ENCODE measurements around the gene SART3. TPM values are rescaled to one million over a fixed set of nuclear protein-coding genes. Genes with fewer than 3 reads are reported as not detected.

The SART3 gene
- total and polyA plus RNA-seq, 10 of the 15 experiments (the other 5 are each of a cell fraction or from before 2014, with no cell fraction given), result 8.8 to 179 (median 54.9) TPM

GRCh38 chr12:108523365-108523764 is 37.6 kb downstream of the SART3 start (continued):
- no peak for TF ChIP-seq NR2C1 (IDR thresholded peaks at IDR 0.05)

GRCh38 chr12:108519558-108519957 is 41.4 kb downstream of the SART3 start:
- in situ Hi-C loops (cut with MboI), result loop anchor here (25.0 kb wide), 1 partner anchor 832 kb away; the partner anchor contains the start of gene PWP1

More at GRCh38 chr12:108519558-108519957, 41.4 kb downstream of the SART3 start:
- RAD21 ChIA-PET (ENCODE audit: unreplicated experiment), result interaction anchor here (0.5 kb wide), 1 partner anchor 22 kb away, joined by 4 read pairs; no protein-coding TSS in a partner anchor
- no peak overlapping the region for H3K4me2 ChIP-seq (ENCODE audit: control insufficient read depth, insufficient read depth)
- CTCF ChIA-PET, result interaction anchor here (0.9 to 1.8 kb wide), 6 partner anchors 13 to 286 kb away, joined by 3 to 8 read pairs (median 4); no protein-coding TSS in a partner anchor
- H3K36me3 ChIP-seq (ENCODE audit: control insufficient read depth in 2 of 2, insufficient read depth in 2 of 2, low read length in 1 of 2), result peaks cover 39 to 45% of the 10 kb centered on the region in 2 experiments
- no peaks in the 10 kb centered on the region for H3K9me3 ChIP-seq (replicated peaks; ENCODE audit: control insufficient read depth, insufficient read depth, low read length)
- ATAC-seq (no peak), FAIRE-seq (no peak), DNase-seq (ENCODE audit: low read depth, low spot score) (no peak)
- peaks cover 9% of the 10 kb centered on the region for H3K4me1 ChIP-seq (ENCODE audit: control insufficient read depth, insufficient read depth, low read length)
- no TSS peak for BruUV-seq (replicated peaks)
- TF ChIP-seq SMC3 (IDR thresholded peaks at IDR 0.05; ENCODE audit: borderline replicate concordance, low read length) (0 out of 2 replicates have a peak, but pooled peaks have one; percentile 21), CTCF (IDR thresholded peaks at IDR 0.05 in 2 of 3, conservative IDR thresholded peaks at IDR 0.05 in 1 of 3; ENCODE audit: control insufficient read depth in 2 of 3, extremely low read depth in 1 of 3, insufficient read depth in 1 of 3, low read depth in 3 of 3, low read length in 3 of 3) (peak; percentile 18 to 39 (median 37); a peak in 3 of 6 replicates), HCFC1 (IDR thresholded peaks at IDR 0.05; ENCODE audit: low read length) (no peak), RAD21 (IDR thresholded peaks at IDR 0.05; ENCODE audit: insufficient read depth, low read depth, low read length) (peak; percentile 31; the same call in 1 of the 2 replicates), ELK1 (IDR thresholded peaks at IDR 0.05; ENCODE audit: low read depth, low read length) (no peak)
- H2AFZ ChIP-seq (ENCODE audit: control insufficient read depth, low read depth, low read length), result no peak overlapping the region
- intact Hi-C loops (cut with micrococcal nuclease; ENCODE audit: unreplicated experiment), result loop anchor here (5.0 to 10.0 kb wide), 2 partner anchors 98 to 155 kb away; no protein-coding TSS in a partner anchor
- H3K27me3 ChIP-seq (replicated peaks in 1 of 2; ENCODE audit: control insufficient read depth in 2 of 2, insufficient read depth in 2 of 2, low read length in 1 of 2), result no peaks in the 10 kb centered on the region
- SMC1A ChIA-PET (ENCODE audit: uncharacterized antibody, unreplicated experiment), result interaction anchor here (0.6 to 0.9 kb wide), 5 partner anchors 14 to 527 kb away, joined by 3 to 4 read pairs (median 3); no protein-coding TSS in a partner anchor
- 65% methylated on average over 4 of the region's 4 CpGs for WGBS (ENCODE audit: insufficient coverage, insufficient replicate concordance, low lambda C conversion rate, missing lambda C conversion rate)
- no peak overlapping the region for H3K4me3 ChIP-seq
- H3K27ac ChIP-seq (ENCODE audit: control insufficient read depth, insufficient read depth), result no peak overlapping the region
- peaks cover 16% of the 10 kb centered on the region for H3K79me2 ChIP-seq (ENCODE audit: control insufficient read depth, insufficient read depth, low read length)
- H4K20me1 ChIP-seq (ENCODE audit: control insufficient read depth, insufficient read depth), result peaks cover 3% of the 10 kb centered on the region; the same call in 1 of the 2 replicates
- POLR2A ChIA-PET, result interaction anchor here (0.6 to 1.2 kb wide), 4 partner anchors 12 to 526 kb away, joined by 3 to 8 read pairs (median 4); no protein-coding TSS in a partner anchor
- no peak overlapping the region for H3K9ac ChIP-seq (ENCODE audit: control insufficient read depth, insufficient read depth, low read length)

Data from GM12878 (cell line).